Neural crest cell (in vitro differentiated cells): ENCODE measurements around the gene GDPD5. TPM values are rescaled to one million over a fixed set of nuclear protein-coding genes. Genes with fewer than 3 reads are reported as not detected.

ENCODE experiments used
- DNase-seq: peaks from one replicate; pipeline ENCODE4 v3.0.0; 2021; ENCODE audit warnings: low read depth, mixed read lengths, low spot score
- H3K27ac Mint-ChIP-seq: one replicate; pipeline ENCODE4 v1.8.0; 2021; ENCODE audit warnings: mild to moderate bottlenecking, mixed read lengths; ENCODE audit not compliant: unreplicated experiment
- H3K27me3 Mint-ChIP-seq: 2 replicates; pipeline ENCODE4 v1.8.0; 2021; ENCODE audit warnings: low read depth, mild to moderate bottlenecking, mixed read lengths
- H3K36me3 Mint-ChIP-seq: 2 replicates; pipeline ENCODE4 v1.8.0; 2021; ENCODE audit warnings: low read depth, mild to moderate bottlenecking, mixed read lengths
- H3K4me1 Mint-ChIP-seq: 2 replicates; pipeline ENCODE4 v1.8.0; 2021; ENCODE audit warnings: mixed read lengths
- H3K4me3 Mint-ChIP-seq: one replicate; pipeline ENCODE4 v1.8.0; 2021; ENCODE audit warnings: mild to moderate bottlenecking, mixed read lengths
- H3K9me3 Mint-ChIP-seq: 2 replicates; pipeline ENCODE4 v1.8.0; 2021; ENCODE audit warnings: mixed read lengths
- CTCF ChIP-seq: fragments of 200-600 bp; sonication (generic); conservative IDR thresholded peaks from 2 replicates; pipeline ENCODE4 v1.5.0; 2021; ENCODE audit warnings: antibody characterized with exemption, mild to moderate bottlenecking
- total RNA-seq: library from RNA; stranded (reverse); gene quantifications from 2 replicates; pipeline ENCODE4 v1.2.1, GENCODE V29; 2021

The GDPD5 gene
- total RNA-seq, 1 donor from 2014 or later: 13.3 TPM

GRCh38 chr11:75518771-75519653, 6.7 kb downstream of the GDPD5 start:
- DNase-seq: no peak
- peaks cover 2% of the 10 kb centered on the region for H3K9me3 Mint-ChIP-seq
- peaks cover 12% of the 10 kb centered on the region for H3K4me1 Mint-ChIP-seq
- H3K27me3 Mint-ChIP-seq: peaks cover 9% of the 10 kb centered on the region
- H3K4me3 Mint-ChIP-seq: no peak overlapping the region
- TF ChIP-seq CTCF: no peak
- H3K36me3 Mint-ChIP-seq: no peaks in the 10 kb centered on the region
- H3K27ac Mint-ChIP-seq: peak overlapping the region; percentile 67

- Mint-ChIP-seq H3K36me3 (no peaks in the 10 kb centered on the region), H3K27me3 (peaks cover under 1% of the 10 kb centered on the region), H3K4me3 (no peak overlapping the region), H3K9me3 (peaks cover 2% of the 10 kb centered on the region), H3K4me1 (peaks cover 12% of the 10 kb centered on the region), H3K27ac (no peak overlapping the region)
- no peak for TF ChIP-seq CTCF
- no peak for DNase-seq
Measured at GRCh38 chr11:75518204-75518549, 7.6 kb downstream of the GDPD5 start.

GRCh38 chr11:75516886-75517285, 8.9 kb downstream of the GDPD5 start:
- no peak for DNase-seq
- H3K9me3 Mint-ChIP-seq: peaks cover 2% of the 10 kb centered on the region
- H3K4me1 Mint-ChIP-seq: peaks cover 19% of the 10 kb centered on the region
- no peaks in the 10 kb centered on the region for H3K36me3 Mint-ChIP-seq
- TF ChIP-seq CTCF: no peak
- H3K27ac Mint-ChIP-seq: no peak overlapping the region
- H3K4me3 Mint-ChIP-seq: no peak overlapping the region
- no peaks in the 10 kb centered on the region for H3K27me3 Mint-ChIP-seq

GRCh38 chr11:75516140-75516539, 9.6 kb downstream of the GDPD5 start:
- Mint-ChIP-seq H3K4me3 (no peak overlapping the region), H3K9me3 (peaks cover 2% of the 10 kb centered on the region), H3K4me1 (peaks cover 26% of the 10 kb centered on the region), H3K27me3 (no peaks in the 10 kb centered on the region), H3K27ac (peak overlapping the region; percentile 86), H3K36me3 (no peaks in the 10 kb centered on the region)
- no peak for DNase-seq
- TF ChIP-seq CTCF: no peak

GRCh38 chr11:75514596-75514995, 11.1 kb downstream of the GDPD5 start:
- Mint-ChIP-seq H3K4me1 (peaks cover 32% of the 10 kb centered on the region), H3K4me3 (no peak overlapping the region), H3K9me3 (peaks cover 2% of the 10 kb centered on the region), H3K36me3 (no peaks in the 10 kb centered on the region), H3K27ac (no peak overlapping the region), H3K27me3 (no peaks in the 10 kb centered on the region)
- no peak for TF ChIP-seq CTCF
- no peak for DNase-seq
